Chondrocyte (in vitro differentiated cells): Measurements from ENCODE around the gene RPL11. TPM values are rescaled to one million over a fixed set of nuclear protein-coding genes. Genes with fewer than 3 reads are reported as not detected.
"Not testable (repeated sequence)": the region's sequence is repeated elsewhere in the genome, so short reads cannot be mapped to it uniquely, and the experiment has no call there.

Experiments
- DNase-seq: peaks from one replicate; pipeline ENCODE4 v3.0.0; 2021; ENCODE audit warnings: mixed read lengths, low spot score
- H3K27ac Mint-ChIP-seq: one replicate; pipeline ENCODE4 v1.8.0; 2021; ENCODE audit warnings: mild to moderate bottlenecking, moderate library complexity, mixed read lengths; ENCODE audit not compliant: unreplicated experiment
- H3K27me3 Mint-ChIP-seq: 2 replicates; pipeline ENCODE4 v1.8.0; 2021; ENCODE audit warnings: low read depth, mixed read lengths
- H3K36me3 Mint-ChIP-seq: 2 replicates; pipeline ENCODE4 v1.8.0; 2021; ENCODE audit warnings: low read depth, mixed read lengths
- H3K4me1 Mint-ChIP-seq: 2 replicates; pipeline ENCODE4 v1.8.0; 2021; ENCODE audit warnings: low read depth, mild to moderate bottlenecking, mixed read lengths
- H3K4me3 Mint-ChIP-seq: one replicate; pipeline ENCODE4 v1.8.0; 2021; ENCODE audit warnings: mild to moderate bottlenecking, moderate library complexity, mixed read lengths; ENCODE audit not compliant: unreplicated experiment
- H3K9me3 Mint-ChIP-seq: 2 replicates; pipeline ENCODE4 v1.8.0; 2021; ENCODE audit warnings: low read depth, mixed read lengths
- total RNA-seq: library from RNA; stranded (reverse); gene quantifications from 3 replicates; pipeline ENCODE4 v1.2.1, GENCODE V29; 2021
- TF ChIP-seq, protein P1 (sequence below): fragments of 200-600 bp; sonication (generic); IDR thresholded peaks from 2 replicates; pipeline ENCODE4 v1.5.0; 2021; ENCODE audit warnings: antibody characterized with exemption, mild to moderate bottlenecking, moderate library complexity

The RPL11 gene
- total RNA-seq, 1 donor from 2014 or later: 485 TPM

DNA sequence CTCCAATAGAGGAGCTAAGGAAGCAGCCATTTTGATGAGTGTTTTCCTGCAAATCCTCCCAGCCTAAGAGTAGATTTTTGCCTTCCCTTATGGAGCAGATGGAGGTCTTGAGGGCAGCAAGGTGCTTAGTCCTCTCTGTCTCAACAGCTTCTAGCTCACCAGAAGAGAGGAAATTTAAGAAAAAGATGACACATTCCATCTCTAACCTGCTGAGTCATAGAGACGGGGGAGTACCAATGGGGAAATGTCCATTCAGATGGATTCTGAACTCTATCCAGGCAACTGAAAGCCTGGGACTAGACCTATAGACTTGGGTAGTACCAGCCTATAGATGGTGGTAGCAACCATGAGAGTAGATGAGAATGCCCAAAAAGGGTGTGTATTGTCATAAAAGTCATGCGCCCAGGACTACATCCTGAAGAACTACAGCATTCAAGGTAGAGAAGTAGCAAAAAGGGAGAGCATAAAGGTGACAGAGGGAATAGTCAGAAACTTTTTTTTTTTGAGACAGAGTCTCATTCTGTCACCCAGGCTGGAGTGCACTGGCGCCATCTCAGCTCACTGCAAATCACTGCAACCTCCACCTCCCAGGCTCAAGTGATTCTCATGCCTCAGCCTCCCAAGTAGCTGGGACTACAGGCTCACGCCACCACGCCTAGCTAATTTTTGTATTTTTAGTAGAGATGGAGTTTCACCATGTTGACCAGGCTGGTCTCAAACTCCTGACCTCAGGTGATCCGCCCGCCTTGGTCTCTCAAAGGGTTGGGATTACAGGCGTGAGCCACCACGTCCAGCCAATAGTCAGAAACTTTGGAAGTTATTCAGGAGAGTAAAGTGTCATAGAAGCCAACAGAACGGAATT, 41.0 kb downstream of the RPL11 start:
- TF ChIP-seq, protein P1, sequence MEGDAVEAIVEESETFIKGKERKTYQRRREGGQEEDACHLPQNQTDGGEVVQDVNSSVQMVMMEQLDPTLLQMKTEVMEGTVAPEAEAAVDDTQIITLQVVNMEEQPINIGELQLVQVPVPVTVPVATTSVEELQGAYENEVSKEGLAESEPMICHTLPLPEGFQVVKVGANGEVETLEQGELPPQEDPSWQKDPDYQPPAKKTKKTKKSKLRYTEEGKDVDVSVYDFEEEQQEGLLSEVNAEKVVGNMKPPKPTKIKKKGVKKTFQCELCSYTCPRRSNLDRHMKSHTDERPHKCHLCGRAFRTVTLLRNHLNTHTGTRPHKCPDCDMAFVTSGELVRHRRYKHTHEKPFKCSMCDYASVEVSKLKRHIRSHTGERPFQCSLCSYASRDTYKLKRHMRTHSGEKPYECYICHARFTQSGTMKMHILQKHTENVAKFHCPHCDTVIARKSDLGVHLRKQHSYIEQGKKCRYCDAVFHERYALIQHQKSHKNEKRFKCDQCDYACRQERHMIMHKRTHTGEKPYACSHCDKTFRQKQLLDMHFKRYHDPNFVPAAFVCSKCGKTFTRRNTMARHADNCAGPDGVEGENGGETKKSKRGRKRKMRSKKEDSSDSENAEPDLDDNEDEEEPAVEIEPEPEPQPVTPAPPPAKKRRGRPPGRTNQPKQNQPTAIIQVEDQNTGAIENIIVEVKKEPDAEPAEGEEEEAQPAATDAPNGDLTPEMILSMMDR: no peak
- Mint-ChIP-seq H3K27ac (no peak overlapping the region), H3K4me3 (no peak overlapping the region), H3K4me1 (peaks cover 6% of the 10 kb centered on the region), H3K36me3 (peaks cover 1% of the 10 kb centered on the region), H3K27me3 (no peaks in the 10 kb centered on the region), H3K9me3 (no peaks in the 10 kb centered on the region)
- DNase-seq: no peak

DNA sequence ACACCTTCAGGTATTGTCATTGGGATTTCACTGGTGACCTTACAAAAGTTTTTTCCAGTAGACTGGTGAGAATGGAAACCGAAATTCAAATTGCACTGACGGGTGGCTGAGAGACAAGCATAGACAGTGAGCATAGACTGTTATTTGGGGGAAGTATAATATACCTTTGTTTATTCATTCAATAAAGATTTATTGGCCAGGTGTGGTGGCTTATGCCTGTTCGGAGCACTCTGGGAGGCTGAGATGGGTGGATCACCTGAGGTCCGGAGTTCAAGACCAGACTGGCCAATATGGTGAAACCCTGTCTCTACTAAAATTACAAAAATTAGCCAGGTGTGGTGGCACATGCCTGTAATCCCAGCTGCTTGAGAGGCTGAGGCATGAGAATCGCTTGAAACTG, 41.7 kb downstream of the RPL11 start:
- H3K4me1 Mint-ChIP-seq, H3K9me3 Mint-ChIP-seq, H3K36me3 Mint-ChIP-seq: not testable (repeated sequence)

DNA sequence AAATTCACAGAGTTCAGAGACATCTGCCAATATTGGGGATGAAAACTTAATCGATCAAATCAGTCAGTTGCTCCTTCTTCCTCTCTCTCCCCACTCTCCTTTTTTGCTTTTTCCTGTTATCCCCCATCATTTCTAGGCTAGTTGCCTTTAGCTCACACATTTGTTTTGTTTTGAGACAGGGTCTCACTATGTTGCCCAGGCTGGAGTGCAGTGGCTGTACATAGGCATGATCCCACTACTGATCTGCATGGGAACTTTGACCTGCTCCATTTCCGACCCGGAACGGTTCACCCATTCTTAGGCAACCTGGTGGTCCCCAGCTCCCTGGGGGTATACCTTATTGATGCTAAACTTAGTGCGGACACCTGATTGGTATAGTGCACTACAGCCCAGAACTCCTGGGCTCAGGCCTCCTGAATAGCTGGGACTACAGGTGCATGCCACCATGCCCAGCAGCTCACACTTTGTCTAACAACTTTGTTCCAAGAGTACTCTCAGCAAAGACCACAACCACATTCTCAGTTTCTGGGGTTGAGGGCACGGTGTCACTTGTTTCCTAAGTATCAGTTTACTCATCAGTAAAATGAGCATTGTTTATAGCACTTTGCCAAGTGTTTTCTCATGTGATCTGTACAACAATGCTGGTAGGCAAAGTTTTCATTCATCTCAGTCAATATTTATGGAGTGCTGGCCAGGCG, 45.0 kb downstream of the RPL11 start:
- H3K27me3 Mint-ChIP-seq: no peaks in the 10 kb centered on the region
- no peak overlapping the region for H3K4me3 Mint-ChIP-seq
- no peak for DNase-seq
- H3K36me3 Mint-ChIP-seq: peaks cover 1% of the 10 kb centered on the region
- TF ChIP-seq, protein P1: no peak
- H3K4me1 Mint-ChIP-seq: peaks cover under 1% of the 10 kb centered on the region
- no peaks in the 10 kb centered on the region for H3K9me3 Mint-ChIP-seq
- H3K27ac Mint-ChIP-seq: peak overlapping the region; percentile 5

More for the DNA sequence above, 41.7 kb downstream of the RPL11 start:
- H3K27ac Mint-ChIP-seq, DNase-seq, H3K4me3 Mint-ChIP-seq, H3K27me3 Mint-ChIP-seq: not testable (repeated sequence)

DNA sequence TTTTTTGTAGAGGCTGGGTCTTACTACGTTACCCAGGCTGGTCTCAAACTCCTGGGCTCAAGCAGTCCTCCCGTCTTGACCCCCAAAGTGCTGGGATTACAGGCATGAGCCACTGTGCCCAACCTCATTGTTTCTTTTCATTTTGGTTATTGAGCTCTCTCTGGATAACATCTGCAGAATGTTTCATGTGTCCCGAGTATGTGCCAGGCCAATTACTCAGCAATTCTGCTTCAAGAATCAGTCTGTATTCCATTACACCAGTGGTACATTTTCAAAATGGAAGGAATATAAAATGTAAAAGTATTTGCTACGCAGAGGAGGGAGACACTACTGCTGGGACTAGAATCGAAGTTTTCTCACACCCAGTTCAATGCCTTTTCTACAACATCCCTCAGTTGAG, 50.0 kb downstream of the RPL11 start:
- Mint-ChIP-seq H3K27ac (no peak overlapping the region), H3K9me3 (no peaks in the 10 kb centered on the region), H3K4me3 (no peak overlapping the region), H3K27me3 (no peaks in the 10 kb centered on the region), H3K4me1 (peaks cover 28% of the 10 kb centered on the region), H3K36me3 (peaks cover 1% of the 10 kb centered on the region)
- no peak for DNase-seq
- TF ChIP-seq, protein P1: no peak

DNA sequence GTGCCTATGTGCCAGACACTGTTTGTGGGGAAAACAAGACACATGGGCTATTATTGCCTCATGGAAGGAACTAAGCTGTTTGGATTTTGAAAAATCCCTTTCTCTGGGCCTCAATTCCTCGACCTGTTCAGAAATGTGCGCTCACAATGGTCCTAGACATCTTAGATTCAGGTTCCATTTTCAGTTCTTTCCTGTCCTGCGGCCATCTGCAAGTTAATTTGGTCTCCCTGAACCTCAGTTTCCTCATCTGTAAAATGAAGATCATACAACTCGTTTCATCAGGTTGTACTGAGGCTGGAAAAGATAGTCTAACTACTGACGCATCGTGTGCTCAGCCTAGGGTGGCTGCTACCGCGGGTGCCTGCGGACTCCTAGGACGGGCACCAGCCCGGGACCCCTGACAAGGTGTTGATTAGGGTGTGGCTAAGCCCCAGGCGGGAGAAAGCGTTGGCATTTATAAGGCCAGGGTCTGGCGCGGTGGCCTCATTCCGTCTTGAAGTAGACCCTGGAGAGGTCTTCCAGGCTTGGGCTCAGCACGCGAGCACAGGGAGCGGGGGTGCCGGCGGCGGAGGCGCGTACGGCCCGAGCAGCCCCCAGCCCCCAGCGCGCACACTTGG, 51.2 kb downstream of the RPL11 start:
- DNase-seq: peak; percentile 93
- H3K9me3 Mint-ChIP-seq: no peaks in the 10 kb centered on the region
- peaks cover 40% of the 10 kb centered on the region for H3K4me1 Mint-ChIP-seq
- H3K36me3 Mint-ChIP-seq: peaks cover 1% of the 10 kb centered on the region
- H3K27me3 Mint-ChIP-seq: no peaks in the 10 kb centered on the region
- H3K4me3 Mint-ChIP-seq: peak overlapping the region; percentile 86
- TF ChIP-seq, protein P1: no peak
- peak overlapping the region; percentile 86 for H3K27ac Mint-ChIP-seq
